ENCODE results near the gene GGTA1. TPM values are rescaled to one million over a fixed set of nuclear protein-coding genes. Genes with fewer than 3 reads are reported as not detected.

Gene GGTA1
- total and polyA plus RNA-seq, 7 donors: 0.50 to 7.0 (median 1.7) TPM

- Histone ChIP-seq H3K27ac (no peak overlapping the region), H3K9me3 (no peaks in the 10 kb centered on the region), H3K36me3 (ENCODE audit: insufficient read depth in 1 of 2, low read depth in 1 of 2) (no peaks in the 10 kb centered on the region), H3K27me3 (ENCODE audit: insufficient read depth in 3 of 3, low read length in 2 of 3) (peaks cover 0 to 15% (median 2%) of the 10 kb centered on the region in 3 donors), H3K4me3 (no peak overlapping the region), H3K4me1 (no peaks in the 10 kb centered on the region)
- 83 to 85% (median 83%) methylated on average over 8 of the region's 8 CpGs for WGBS, 3 donors
- TF ChIP-seq, protein P1, sequence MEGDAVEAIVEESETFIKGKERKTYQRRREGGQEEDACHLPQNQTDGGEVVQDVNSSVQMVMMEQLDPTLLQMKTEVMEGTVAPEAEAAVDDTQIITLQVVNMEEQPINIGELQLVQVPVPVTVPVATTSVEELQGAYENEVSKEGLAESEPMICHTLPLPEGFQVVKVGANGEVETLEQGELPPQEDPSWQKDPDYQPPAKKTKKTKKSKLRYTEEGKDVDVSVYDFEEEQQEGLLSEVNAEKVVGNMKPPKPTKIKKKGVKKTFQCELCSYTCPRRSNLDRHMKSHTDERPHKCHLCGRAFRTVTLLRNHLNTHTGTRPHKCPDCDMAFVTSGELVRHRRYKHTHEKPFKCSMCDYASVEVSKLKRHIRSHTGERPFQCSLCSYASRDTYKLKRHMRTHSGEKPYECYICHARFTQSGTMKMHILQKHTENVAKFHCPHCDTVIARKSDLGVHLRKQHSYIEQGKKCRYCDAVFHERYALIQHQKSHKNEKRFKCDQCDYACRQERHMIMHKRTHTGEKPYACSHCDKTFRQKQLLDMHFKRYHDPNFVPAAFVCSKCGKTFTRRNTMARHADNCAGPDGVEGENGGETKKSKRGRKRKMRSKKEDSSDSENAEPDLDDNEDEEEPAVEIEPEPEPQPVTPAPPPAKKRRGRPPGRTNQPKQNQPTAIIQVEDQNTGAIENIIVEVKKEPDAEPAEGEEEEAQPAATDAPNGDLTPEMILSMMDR (IDR thresholded peaks at IDR 0.05): no peak
- ATAC-seq (no peak), DNase-seq (no peak)
- intact Hi-C loops (cut with DNase I): no loop called here
Measured at GRCh38 chr9:121455527-121456239, 44.0 kb downstream of the GGTA1 start.

DNA sequence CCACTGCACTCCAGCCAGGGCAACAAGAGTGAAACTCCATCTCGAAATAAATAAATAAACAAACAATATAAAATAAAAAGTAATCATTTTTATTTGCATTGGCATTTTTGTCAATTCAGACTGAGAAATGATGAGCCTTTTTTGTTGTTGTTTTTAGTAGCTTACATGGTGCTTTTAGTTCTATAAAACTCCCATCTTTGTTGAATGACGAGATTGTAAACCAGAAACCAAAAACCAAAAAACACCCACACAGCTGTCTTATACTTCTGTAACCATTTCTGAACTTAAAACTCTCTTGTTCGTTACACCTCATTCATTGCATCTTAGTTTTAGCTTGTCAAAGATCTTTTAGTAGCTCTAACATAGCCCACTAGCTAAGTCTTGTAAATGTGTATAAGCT lies 44.7 kb downstream of the GGTA1 start:
- Histone ChIP-seq H3K4me1 (no peaks in the 10 kb centered on the region), H3K9me3 (no peaks in the 10 kb centered on the region), H3K36me3 (ENCODE audit: insufficient read depth in 1 of 2, low read depth in 1 of 2) (no peaks in the 10 kb centered on the region), H3K27me3 (ENCODE audit: insufficient read depth in 3 of 3, low read length in 2 of 3) (peaks cover 0 to 14% (median 2%) of the 10 kb centered on the region in 3 donors), H3K27ac (no peak overlapping the region), H3K4me3 (no peak overlapping the region)
- TF ChIP-seq, protein P1 (IDR thresholded peaks at IDR 0.05): no peak
- 82 to 87% (median 87%) methylated on average over 3 of the region's 3 CpGs for WGBS, 3 donors
- ATAC-seq: no peak
- DNase-seq: no peak
- intact Hi-C loops (cut with DNase I): no loop called here

DNA sequence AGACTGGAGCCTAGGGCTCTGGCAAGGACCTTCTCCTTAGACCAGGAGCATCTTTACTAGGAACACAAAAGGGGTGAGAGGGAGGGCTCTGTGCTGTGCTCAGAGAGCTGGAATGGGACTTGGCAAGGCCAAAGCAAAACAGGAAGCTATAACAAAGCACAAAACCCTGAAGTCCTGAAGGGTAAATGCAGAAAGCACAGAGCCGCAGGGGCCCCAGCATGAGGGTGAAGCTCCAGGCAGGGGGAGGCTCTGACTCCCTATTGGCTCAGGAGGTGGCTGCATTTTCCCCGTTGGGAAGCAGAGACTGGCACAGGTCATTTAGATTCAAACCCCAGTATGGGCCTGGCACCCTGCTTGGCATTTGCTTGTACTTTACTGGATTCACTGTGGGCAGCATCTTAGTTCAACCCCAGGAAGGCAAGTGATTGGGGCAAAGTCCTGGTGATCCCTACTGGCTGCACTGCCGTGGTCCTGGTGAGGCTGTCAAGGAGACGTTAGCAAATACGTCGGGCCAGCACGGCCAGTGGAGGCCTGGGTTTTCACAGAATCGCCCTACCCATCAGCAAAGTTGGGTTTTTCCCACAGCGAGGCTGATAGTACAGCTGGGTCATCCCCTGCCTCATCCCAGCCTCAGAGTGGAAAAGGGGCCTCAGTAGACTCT lies 46.3 kb downstream of the GGTA1 start:
- intact Hi-C loops (cut with DNase I): no loop called here
- H3K4me3 ChIP-seq: no peak overlapping the region
- H3K27ac ChIP-seq: no peak overlapping the region
- no peaks in the 10 kb centered on the region for H3K9me3 ChIP-seq
- H3K36me3 ChIP-seq (ENCODE audit: insufficient read depth in 1 of 2, low read depth in 1 of 2): no peaks in the 10 kb centered on the region
- no peaks in the 10 kb centered on the region for H3K4me1 ChIP-seq
- TF ChIP-seq, protein P1 (IDR thresholded peaks at IDR 0.05): no peak
- H3K27me3 ChIP-seq (ENCODE audit: insufficient read depth in 3 of 3, low read length in 2 of 3): peaks cover 0 to 9% (median 2%) of the 10 kb centered on the region in 3 donors
- ATAC-seq: no peak
- WGBS, 3 donors: 44 to 61% (median 53%) methylated on average over 9 of the region's 9 CpGs
- DNase-seq: no peak

GRCh38 chr9:121452085-121452484 lies 47.6 kb downstream of the GGTA1 start:
- no peak for DNase-seq
- Histone ChIP-seq H3K27ac (no peak overlapping the region), H3K9me3 (no peaks in the 10 kb centered on the region), H3K36me3 (ENCODE audit: insufficient read depth in 1 of 2, low read depth in 1 of 2) (no peaks in the 10 kb centered on the region), H3K4me3 (no peak overlapping the region), H3K27me3 (ENCODE audit: insufficient read depth in 3 of 3, low read length in 2 of 3) (peaks cover 0 to 9% (median 2%) of the 10 kb centered on the region in 3 donors), H3K4me1 (no peaks in the 10 kb centered on the region)
- no peak for ATAC-seq
- WGBS, 3 donors: 88 to 94% (median 93%) methylated on average over 6 of the region's 6 CpGs
- TF ChIP-seq, protein P1 (IDR thresholded peaks at IDR 0.05): no peak
- intact Hi-C loops (cut with DNase I): no loop called here
